HL-60 (cell line): ENCODE data around the gene MCM6.

Experiments used
- DNase-seq, 2 experiments: peaks; one replicate each; pipeline ENCODE4 v3.0.0-alpha.2; 2010 to 2020; ENCODE audit warnings: low read depth in 1 of 2, low spot score in 1 of 2
- H3K27ac ChIP-seq: fragments of 250-450 bp; sonication (Bioruptor Pico); replicated peaks from 2 replicates; pipeline ENCODE4 v1.5.1; 2020; ENCODE audit warnings: mild to moderate bottlenecking, moderate library complexity
- H3K27me3 ChIP-seq: fragments of 250-450 bp; sonication (Bioruptor Pico); 2 replicates; pipeline ENCODE4 v1.5.1; 2021; ENCODE audit warnings: mild to moderate bottlenecking, moderate library complexity; ENCODE audit not compliant: insufficient read depth, poor library complexity, severe bottlenecking
- H3K4me3 ChIP-seq: replicated peaks from 2 replicates; pipeline ENCODE4 v1.5.1; 2011; ENCODE audit warnings: mild to moderate bottlenecking, control low read depth, low read length; ENCODE audit not compliant: insufficient read depth
- GABPA ChIP-seq: IDR thresholded peaks from 2 replicates; pipeline ENCODE4 v1.6.1; 2012; ENCODE audit warnings: low read depth
- POLR2AphosphoS5 ChIP-seq: IDR thresholded peaks from 2 replicates; pipeline ENCODE4 v1.6.1; 2012; ENCODE audit warnings: low read depth
- SPI1 ChIP-seq: IDR thresholded peaks from 2 replicates; pipeline ENCODE4 v1.6.1; 2012; ENCODE audit warnings: low read depth, mild to moderate bottlenecking, borderline replicate concordance
- TF ChIP-seq, protein P1 (sequence below): IDR thresholded peaks from 2 replicates; pipeline ENCODE4 v1.6.1; 2012; ENCODE audit warnings: low read depth; ENCODE audit not compliant: insufficient replicate concordance
- TF ChIP-seq, protein P2 (sequence below): IDR thresholded peaks from one replicate; pipeline ENCODE4 v1.5.1; 2011; ENCODE audit warnings: low read length, control low read depth, inconsistent platforms; ENCODE audit not compliant: insufficient read depth

The MCM6 gene

DNA sequence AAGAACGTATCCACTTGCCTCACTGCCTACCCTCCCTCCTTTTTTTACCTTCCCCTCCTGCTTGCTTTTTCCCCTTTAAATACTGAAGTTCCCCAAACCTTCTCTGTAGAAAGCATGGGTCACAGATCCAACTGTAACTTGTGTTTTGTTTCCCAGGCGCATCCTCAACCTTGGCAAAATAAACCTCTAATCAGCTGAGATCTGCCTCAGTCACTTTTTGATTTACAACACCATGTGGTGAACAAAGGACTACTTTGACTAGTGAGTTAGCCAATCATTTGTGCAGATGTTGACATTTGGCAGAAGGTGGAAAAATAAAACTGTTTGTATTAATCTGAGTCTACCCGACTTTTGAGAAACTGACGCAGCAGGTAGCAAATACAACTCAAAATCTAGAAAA is 23.3 kb upstream of the MCM6 start:
- no peak for DNase-seq
- Histone ChIP-seq H3K4me3 (no peak overlapping the region), H3K27ac (no peak overlapping the region), H3K27me3 (no peaks in the 10 kb centered on the region)
- no peak for TF ChIP-seq POLR2AphosphoS5
- TF ChIP-seq SPI1 = no peak
- TF ChIP-seq, protein P1, sequence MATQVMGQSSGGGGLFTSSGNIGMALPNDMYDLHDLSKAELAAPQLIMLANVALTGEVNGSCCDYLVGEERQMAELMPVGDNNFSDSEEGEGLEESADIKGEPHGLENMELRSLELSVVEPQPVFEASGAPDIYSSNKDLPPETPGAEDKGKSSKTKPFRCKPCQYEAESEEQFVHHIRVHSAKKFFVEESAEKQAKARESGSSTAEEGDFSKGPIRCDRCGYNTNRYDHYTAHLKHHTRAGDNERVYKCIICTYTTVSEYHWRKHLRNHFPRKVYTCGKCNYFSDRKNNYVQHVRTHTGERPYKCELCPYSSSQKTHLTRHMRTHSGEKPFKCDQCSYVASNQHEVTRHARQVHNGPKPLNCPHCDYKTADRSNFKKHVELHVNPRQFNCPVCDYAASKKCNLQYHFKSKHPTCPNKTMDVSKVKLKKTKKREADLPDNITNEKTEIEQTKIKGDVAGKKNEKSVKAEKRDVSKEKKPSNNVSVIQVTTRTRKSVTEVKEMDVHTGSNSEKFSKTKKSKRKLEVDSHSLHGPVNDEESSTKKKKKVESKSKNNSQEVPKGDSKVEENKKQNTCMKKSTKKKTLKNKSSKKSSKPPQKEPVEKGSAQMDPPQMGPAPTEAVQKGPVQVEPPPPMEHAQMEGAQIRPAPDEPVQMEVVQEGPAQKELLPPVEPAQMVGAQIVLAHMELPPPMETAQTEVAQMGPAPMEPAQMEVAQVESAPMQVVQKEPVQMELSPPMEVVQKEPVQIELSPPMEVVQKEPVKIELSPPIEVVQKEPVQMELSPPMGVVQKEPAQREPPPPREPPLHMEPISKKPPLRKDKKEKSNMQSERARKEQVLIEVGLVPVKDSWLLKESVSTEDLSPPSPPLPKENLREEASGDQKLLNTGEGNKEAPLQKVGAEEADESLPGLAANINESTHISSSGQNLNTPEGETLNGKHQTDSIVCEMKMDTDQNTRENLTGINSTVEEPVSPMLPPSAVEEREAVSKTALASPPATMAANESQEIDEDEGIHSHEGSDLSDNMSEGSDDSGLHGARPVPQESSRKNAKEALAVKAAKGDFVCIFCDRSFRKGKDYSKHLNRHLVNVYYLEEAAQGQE = no peak
- no peak for TF ChIP-seq GABPA
- TF ChIP-seq, protein P2, sequence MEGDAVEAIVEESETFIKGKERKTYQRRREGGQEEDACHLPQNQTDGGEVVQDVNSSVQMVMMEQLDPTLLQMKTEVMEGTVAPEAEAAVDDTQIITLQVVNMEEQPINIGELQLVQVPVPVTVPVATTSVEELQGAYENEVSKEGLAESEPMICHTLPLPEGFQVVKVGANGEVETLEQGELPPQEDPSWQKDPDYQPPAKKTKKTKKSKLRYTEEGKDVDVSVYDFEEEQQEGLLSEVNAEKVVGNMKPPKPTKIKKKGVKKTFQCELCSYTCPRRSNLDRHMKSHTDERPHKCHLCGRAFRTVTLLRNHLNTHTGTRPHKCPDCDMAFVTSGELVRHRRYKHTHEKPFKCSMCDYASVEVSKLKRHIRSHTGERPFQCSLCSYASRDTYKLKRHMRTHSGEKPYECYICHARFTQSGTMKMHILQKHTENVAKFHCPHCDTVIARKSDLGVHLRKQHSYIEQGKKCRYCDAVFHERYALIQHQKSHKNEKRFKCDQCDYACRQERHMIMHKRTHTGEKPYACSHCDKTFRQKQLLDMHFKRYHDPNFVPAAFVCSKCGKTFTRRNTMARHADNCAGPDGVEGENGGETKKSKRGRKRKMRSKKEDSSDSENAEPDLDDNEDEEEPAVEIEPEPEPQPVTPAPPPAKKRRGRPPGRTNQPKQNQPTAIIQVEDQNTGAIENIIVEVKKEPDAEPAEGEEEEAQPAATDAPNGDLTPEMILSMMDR = no peak

GRCh38 chr2:135898234-135898786 is 22.1 kb upstream of the MCM6 start:
- H3K27me3 ChIP-seq = no peaks in the 10 kb centered on the region
- TF ChIP-seq GABPA (no peak), POLR2AphosphoS5 (0 out of 2 replicates have a peak, but pooled peaks have one; percentile 15)
- H3K4me3 ChIP-seq = no peak overlapping the region
- no peak overlapping the region for H3K27ac ChIP-seq
- DNase-seq = no peak

GRCh38 chr2:135894930-135895329 is 18.7 kb upstream of the MCM6 start:
- DNase-seq = no peak
- Histone ChIP-seq H3K4me3 (no peak overlapping the region), H3K27me3 (no peaks in the 10 kb centered on the region), H3K27ac (no peak overlapping the region)
- TF ChIP-seq POLR2AphosphoS5 (no peak), SPI1 (no peak), GABPA (no peak)
- TF ChIP-seq, protein P2 = no peak
- TF ChIP-seq, protein P1 = no peak

DNA sequence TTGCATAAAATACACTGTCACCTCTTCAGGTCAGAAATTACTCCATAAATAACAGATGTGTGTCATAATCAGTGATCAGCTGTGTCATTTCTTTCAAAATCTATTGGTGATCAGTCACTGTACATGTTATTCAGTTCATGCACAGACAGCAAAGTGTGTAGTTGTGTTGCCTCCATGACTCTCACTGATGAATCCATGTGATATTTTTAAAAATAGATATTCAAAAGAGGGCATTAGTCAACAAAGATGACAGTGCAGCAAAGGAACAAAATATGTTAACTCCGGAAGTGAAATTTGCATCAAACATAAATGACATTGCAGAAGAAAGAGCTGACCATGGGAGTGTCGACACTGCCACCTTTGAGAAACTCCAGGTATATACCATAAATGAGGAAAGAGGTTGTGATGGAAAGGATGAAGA is 17.1 kb upstream of the MCM6 start:
- H3K27ac ChIP-seq = peak overlapping the region; percentile 42
- peak; percentile 40 to 75 for DNase-seq
- TF ChIP-seq GABPA (no peak), POLR2AphosphoS5 (no peak), SPI1 (no peak)
- TF ChIP-seq, protein P2 = no peak
- TF ChIP-seq, protein P1 = no peak
- no peak overlapping the region for H3K4me3 ChIP-seq
- no peaks in the 10 kb centered on the region for H3K27me3 ChIP-seq
